GM13977 (cell line): ENCODE results near the gene DDAH1.
"Not testable (repeated sequence)": the region's sequence is repeated elsewhere in the genome, so short reads cannot be mapped to it uniquely, and the experiment has no call there.

Experiments used
- DNase-seq: peaks from one replicate; pipeline ENCODE4 v3.0.0; 2012; ENCODE audit warnings: low spot score
- in situ Hi-C: fragments of 300-500 bp; cut with MboI; formaldehyde crosslinking; loops from one replicate; pipeline ENCODE4 v1.12.0; 2022; ENCODE audit warnings: low sequenced_read_pairs, low pct_unique_long_range_greater_than_20kb, mixed read lengths, inconsistent platforms; ENCODE audit not compliant: unreplicated experiment
- TF ChIP-seq, protein P1 (sequence below): IDR thresholded peaks from 2 replicates; pipeline ENCODE4 v1.5.1; 2012; ENCODE audit warnings: mild to moderate bottlenecking, control low read depth; ENCODE audit not compliant: insufficient read depth; ENCODE audit errors: extremely low read depth, missing control alignments

DDAH1 gene

GRCh38 chr1:85465099-85465785, at the start of gene DDAH1:
Gene DDAH1 (minus strand): TSS chr1:85465159. CDS start chr1:85465045, 114 bp downstream.
- TF ChIP-seq, protein P1, sequence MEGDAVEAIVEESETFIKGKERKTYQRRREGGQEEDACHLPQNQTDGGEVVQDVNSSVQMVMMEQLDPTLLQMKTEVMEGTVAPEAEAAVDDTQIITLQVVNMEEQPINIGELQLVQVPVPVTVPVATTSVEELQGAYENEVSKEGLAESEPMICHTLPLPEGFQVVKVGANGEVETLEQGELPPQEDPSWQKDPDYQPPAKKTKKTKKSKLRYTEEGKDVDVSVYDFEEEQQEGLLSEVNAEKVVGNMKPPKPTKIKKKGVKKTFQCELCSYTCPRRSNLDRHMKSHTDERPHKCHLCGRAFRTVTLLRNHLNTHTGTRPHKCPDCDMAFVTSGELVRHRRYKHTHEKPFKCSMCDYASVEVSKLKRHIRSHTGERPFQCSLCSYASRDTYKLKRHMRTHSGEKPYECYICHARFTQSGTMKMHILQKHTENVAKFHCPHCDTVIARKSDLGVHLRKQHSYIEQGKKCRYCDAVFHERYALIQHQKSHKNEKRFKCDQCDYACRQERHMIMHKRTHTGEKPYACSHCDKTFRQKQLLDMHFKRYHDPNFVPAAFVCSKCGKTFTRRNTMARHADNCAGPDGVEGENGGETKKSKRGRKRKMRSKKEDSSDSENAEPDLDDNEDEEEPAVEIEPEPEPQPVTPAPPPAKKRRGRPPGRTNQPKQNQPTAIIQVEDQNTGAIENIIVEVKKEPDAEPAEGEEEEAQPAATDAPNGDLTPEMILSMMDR: no peak
- peak; percentile 66 for DNase-seq
- in situ Hi-C loops: no loop called here

- DNase-seq, in situ Hi-C loops: not testable (repeated sequence)
These were observed 49.0 kb upstream of the DDAH1 start for GRCh38 chr1:85513998-85514397.

GRCh38 chr1:85504417-85504816, 39.5 kb upstream of the DDAH1 start:
- DNase-seq: no peak
- in situ Hi-C loops: no loop called here
- TF ChIP-seq, protein P1: no peak

DNA sequence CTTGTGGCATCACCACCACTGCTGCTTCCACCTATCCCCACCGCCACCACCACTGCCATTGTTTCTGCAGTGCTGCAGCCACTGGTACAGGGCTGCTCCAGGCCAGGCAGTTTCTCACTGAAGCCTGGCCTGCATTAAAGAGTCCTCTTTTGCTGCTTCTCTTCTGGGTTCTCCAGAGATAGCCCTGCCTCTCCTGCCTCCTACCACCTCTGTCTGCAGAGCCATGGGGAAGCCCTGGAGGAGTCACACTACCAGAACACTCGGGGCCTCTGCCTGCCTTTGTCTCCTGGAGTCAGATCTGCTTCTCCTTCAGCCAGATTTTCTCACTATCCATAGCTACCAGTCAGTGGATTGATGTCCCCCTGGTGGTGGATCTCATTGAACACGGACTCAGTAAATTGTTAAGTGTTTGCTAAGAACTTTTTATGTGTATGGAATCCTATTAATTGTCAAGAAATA, 37.7 kb upstream of the DDAH1 start:
- no peak for DNase-seq
- in situ Hi-C loops: no loop called here
- TF ChIP-seq, protein P1: peak; percentile 17

DNA sequence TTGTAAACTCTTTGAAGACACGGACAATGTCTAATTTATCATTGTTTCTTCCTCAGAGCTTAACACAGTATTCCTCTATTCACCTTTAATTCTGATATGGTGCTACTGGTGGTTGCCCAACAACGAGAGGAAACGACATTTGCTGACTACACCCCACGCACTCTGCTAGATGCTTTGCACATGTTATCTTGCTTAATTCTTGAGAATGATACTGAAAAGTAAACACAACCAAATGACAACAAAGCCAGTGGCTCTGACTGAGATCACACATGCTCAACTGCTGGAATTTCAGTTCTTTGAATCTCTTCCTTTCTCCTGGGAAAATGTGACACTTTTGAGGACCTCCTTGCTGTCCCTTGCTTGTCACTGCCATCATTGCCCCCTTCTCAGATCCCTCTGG, 37.2 kb upstream of the DDAH1 start:
- in situ Hi-C loops: no loop called here
- DNase-seq: no peak
- TF ChIP-seq, protein P1: no peak

DNA sequence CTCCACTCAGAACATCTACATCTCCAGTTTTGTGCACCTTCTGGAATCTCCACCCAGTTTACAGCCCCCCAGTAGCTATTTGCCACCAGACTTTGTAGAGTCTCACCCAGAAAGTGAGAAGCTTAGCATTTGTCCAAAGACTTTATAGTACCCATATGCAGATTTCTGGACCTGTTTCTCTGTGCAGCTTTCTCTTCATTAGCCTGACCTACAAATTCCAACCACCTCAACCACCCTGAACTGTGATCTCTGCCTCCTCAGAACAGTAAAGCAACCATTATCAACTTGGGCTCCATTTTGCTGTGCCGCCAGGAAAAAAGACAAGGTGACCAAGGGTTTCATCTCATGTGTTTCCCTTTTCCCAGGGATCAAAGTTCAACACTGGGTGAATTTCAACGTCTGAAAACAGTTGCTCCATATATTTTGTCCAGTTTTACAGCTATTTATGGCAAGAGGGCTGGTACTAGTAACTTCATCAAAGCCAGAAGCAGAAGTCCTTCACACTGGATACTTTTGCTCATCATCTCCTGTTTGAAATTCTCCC, 36.5 kb upstream of the DDAH1 start:
- TF ChIP-seq, protein P1: no peak
- DNase-seq: no peak
- in situ Hi-C loops: no loop called here

DNA sequence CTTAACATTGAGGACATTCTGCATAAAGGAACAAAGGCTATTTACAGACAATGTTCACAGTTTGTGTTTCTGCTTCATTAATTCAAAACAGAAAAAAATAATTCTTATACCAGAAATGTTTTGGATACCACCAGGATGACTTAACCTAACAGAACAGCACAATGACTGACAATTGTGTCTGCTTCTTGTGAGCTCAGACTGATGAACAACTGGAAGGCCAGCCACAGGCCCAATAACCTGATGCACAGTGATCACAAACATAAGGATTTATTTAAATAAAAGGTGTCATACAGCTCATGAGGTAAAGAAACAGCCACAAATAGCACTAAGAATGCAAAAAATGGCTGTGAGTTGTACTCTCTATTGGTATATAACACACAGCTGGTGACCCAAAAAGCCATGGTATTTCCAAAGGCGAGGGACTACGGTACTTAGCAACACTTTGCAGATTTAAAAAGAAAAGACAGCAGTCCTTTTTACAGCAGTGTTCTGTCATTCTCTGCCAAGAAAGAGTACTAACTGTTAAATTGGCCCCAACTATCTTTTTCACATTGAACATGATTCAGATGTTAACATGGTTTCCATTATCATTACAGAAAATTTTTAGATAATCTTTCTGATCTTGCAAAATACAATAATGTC, 32.1 kb upstream of the DDAH1 start:
- no peak for DNase-seq
- in situ Hi-C loops: no loop called here
- TF ChIP-seq, protein P1: no peak
